HEK293 (cell line): ENCODE data around the gene SLC22A17.
A peak's percentile ranks its signal among the peaks of the same experiment; 100 is the strongest.
"Not testable (repeated sequence)": the region's sequence is repeated elsewhere in the genome, so short reads cannot be mapped to it uniquely, and the experiment has no call there.

Experiments used
- CTCF ChIA-PET: fragments of 350-600 bp; formaldehyde crosslinking; extraction: SDS; loops from one replicate; lab custom pipeline; 2021; ENCODE audit warnings: antibody characterized with exemption; lab: Yijun Ruan, JAX
- POLR2A ChIA-PET: fragments of 300-600 bp; formaldehyde crosslinking; extraction: SDS; loops from one replicate; lab custom pipeline; 2020; ENCODE audit warnings: antibody characterized with exemption, inconsistent platforms; lab: Yijun Ruan, JAX
- H3K27ac ChIP-seq: fragments of 200-500 bp; sonication (Bioruptor generic); 2 replicates; pipeline ENCODE4 v1.5.1; 2014; ENCODE audit warnings: low read depth, low read length, control low read depth, inconsistent platforms; ENCODE audit errors: extremely low read depth
- H3K36me3 ChIP-seq, 2 experiments: fragments of 200-500 bp in 1 of 2; sonication (Bioruptor generic) in 1 of 2; 1 replicate in 1 of 2; 2 replicates in 1 of 2; pipeline ENCODE4 v1.5.1; 2014 to 2017; ENCODE audit warnings: inconsistent platforms in 2 of 2, low read length in 2 of 2; ENCODE audit not compliant: control insufficient read depth in 2 of 2, insufficient read depth in 1 of 2
- H3K4me1 ChIP-seq: fragments of 200-500 bp; sonication (Bioruptor generic); 2 replicates; pipeline ENCODE4 v1.5.1; 2014; ENCODE audit warnings: mild to moderate bottlenecking, low read length, inconsistent platforms; ENCODE audit not compliant: control insufficient read depth, insufficient read depth
- H3K4me3 ChIP-seq: 2 replicates; pipeline ENCODE4 v1.5.1; 2011; ENCODE audit warnings: low read depth, mild to moderate bottlenecking, control low read depth, low read length, moderate library complexity
- H3K9me3 ChIP-seq: fragments of 200-500 bp; sonication (Bioruptor generic); 2 replicates; pipeline ENCODE4 v1.5.1; 2014; ENCODE audit warnings: low read depth, low read length, inconsistent platforms; ENCODE audit not compliant: control insufficient read depth, insufficient read depth
- BCL11B ChIP-seq: fragments of 450-650 bp; formaldehyde crosslinking; IDR thresholded peaks from 2 replicates; pipeline ENCODE4 v1.5.1; 2016; ENCODE audit warnings: low read depth, missing biosample characterization, missing genetic modification characterization
- IKZF3 ChIP-seq: fragments of 450-650 bp; IDR thresholded peaks from 2 replicates; pipeline ENCODE4 v1.5.0; 2018; ENCODE audit warnings: missing biosample characterization, mild to moderate bottlenecking, missing genetic modification characterization, moderate library complexity
- KLF9 ChIP-seq: fragments of 450-650 bp; formaldehyde crosslinking; IDR thresholded peaks from 2 replicates; pipeline ENCODE4 v1.5.1; 2016; ENCODE audit warnings: missing biosample characterization, missing genetic modification characterization, low read depth
- MEIS1 ChIP-seq: sonication (generic); formaldehyde crosslinking; IDR thresholded peaks from 2 replicates; pipeline ENCODE4 v1.8.1; 2022; ENCODE audit warnings: missing genetic modification reagents, mild to moderate bottlenecking, borderline replicate concordance
- RBAK ChIP-seq: fragments of 450-650 bp; formaldehyde crosslinking; IDR thresholded peaks from 2 replicates; pipeline ENCODE4 v1.5.1; 2016; ENCODE audit warnings: missing biosample characterization, missing genetic modification characterization
- SP2 ChIP-seq: fragments of 450-650 bp; formaldehyde crosslinking; IDR thresholded peaks from 2 replicates; pipeline ENCODE4 v1.5.1; 2016; ENCODE audit warnings: missing biosample characterization, missing genetic modification characterization
- WT1 ChIP-seq: fragments of 450-650 bp; formaldehyde crosslinking; IDR thresholded peaks from 2 replicates; pipeline ENCODE4 v1.5.1; 2016; ENCODE audit warnings: missing biosample characterization, missing genetic modification characterization
- ZNF223 ChIP-seq: fragments of 450-650 bp; formaldehyde crosslinking; IDR thresholded peaks from 2 replicates; pipeline ENCODE4 v1.5.1; 2016; ENCODE audit warnings: missing biosample characterization, missing genetic modification characterization
- ZNF324 ChIP-seq: fragments of 450-650 bp; formaldehyde crosslinking; IDR thresholded peaks from 2 replicates; pipeline ENCODE4 v1.5.1; 2016; ENCODE audit warnings: missing biosample characterization, missing genetic modification characterization
- ZNF791 ChIP-seq: fragments of 450-650 bp; formaldehyde crosslinking; IDR thresholded peaks from 2 replicates; pipeline ENCODE4 v1.5.1; 2016; ENCODE audit warnings: missing biosample characterization, missing genetic modification characterization
- TF ChIP-seq, protein P1 (sequence below): fragments of 450-650 bp; formaldehyde crosslinking; IDR thresholded peaks from 2 replicates; pipeline ENCODE4 v1.5.1; 2016; ENCODE audit warnings: missing biosample characterization, missing genetic modification characterization

Gene SLC22A17

DNA sequence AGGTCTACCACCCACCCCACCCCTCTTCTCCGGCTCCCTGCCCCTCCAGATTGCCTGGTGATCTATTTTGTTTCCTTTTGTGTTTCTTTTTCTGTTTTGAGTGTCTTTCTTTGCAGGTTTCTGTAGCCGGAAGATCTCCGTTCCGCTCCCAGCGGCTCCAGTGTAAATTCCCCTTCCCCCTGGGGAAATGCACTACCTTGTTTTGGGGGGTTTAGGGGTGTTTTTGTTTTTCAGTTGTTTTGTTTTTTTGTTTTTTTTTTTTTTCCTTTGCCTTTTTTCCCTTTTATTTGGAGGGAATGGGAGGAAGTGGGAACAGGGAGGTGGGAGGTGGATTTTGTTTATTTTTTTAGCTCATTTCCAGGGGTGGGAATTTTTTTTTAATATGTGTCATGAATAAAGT, 26.9 kb downstream of the SLC22A17 start:
- H3K27ac ChIP-seq, H3K4me3 ChIP-seq, H3K4me1 ChIP-seq, H3K9me3 ChIP-seq: not testable (repeated sequence)
- peaks cover 25 to 37% of the 10 kb centered on the region in 2 experiments for H3K36me3 ChIP-seq
- TF ChIP-seq IKZF3 (tag by site-specific recombination) = 0 out of 2 replicates have a peak, but pooled peaks have one; percentile 40
- ChIA-PET POLR2A (interaction anchor here (2.0 to 2.7 kb wide), 3 partner anchors 19 to 54 kb away, joined by 11 to 12 read pairs (median 12); partner anchors contain the start of genes BCL2L2 and PPP1R3E), CTCF (interaction anchor here (1.2 to 5.1 kb wide), 3 partner anchors 55 to 257 kb away, joined by 3 to 61 read pairs (median 6); no protein-coding TSS in a partner anchor)

DNA sequence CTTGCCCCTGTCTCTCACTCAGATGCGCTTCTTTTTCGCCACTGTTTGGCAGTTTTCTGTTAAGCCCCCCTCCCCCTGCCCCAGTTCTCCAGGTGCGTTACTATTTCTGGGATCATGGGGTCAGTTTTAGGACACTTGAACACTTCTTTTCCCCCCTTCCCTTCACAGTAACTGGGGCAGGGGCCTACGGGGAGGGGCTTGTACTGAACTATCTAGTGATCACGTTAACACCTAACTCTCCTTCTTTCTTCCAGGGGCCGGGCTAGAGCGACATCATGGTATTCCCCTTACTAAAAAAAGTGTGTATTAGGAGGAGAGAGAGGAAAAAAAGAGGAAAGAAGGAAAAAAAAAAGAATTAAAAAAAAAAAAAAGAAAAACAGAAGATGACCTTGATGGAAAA, 27.7 kb downstream of the SLC22A17 start:
- no peaks in the 10 kb centered on the region for H3K9me3 ChIP-seq
- TF ChIP-seq ZNF324 (tag by site-specific recombination) (no peak), BCL11B (tag by site-specific recombination) (no peak)
- H3K4me1 ChIP-seq = peaks cover 11% of the 10 kb centered on the region
- H3K27ac ChIP-seq = no peak overlapping the region
- H3K4me3 ChIP-seq = no peak overlapping the region
- ChIA-PET POLR2A (no interaction called here), CTCF (interaction anchor here (1.0 kb wide), 1 partner anchor 55 kb away, joined by 4 read pairs; no protein-coding TSS in a partner anchor)
- H3K36me3 ChIP-seq = peaks cover 25 to 37% of the 10 kb centered on the region in 2 experiments

DNA sequence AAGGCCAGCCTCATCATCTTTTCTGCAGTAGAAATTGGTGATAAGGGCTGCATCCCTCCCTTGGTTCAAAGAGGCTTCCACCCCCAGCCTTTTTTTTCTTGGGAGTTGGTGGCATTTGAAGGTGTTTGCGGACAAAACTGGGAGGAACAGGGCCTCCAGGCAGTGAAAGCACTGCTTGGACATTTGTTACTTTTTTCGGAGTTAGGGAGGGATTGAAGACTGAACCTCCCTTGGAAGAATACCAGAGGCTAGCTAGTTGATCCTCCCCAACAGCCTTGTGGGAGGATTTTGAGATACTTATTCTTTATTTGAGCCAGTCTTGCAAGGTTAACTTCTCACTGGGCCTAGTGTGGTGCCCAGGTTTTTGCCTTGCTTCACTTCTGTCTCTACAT, 28.2 kb downstream of the SLC22A17 start:
- H3K4me1 ChIP-seq = peaks cover 15% of the 10 kb centered on the region
- ChIA-PET CTCF (interaction anchor here (1.0 kb wide), 1 partner anchor 56 kb away, joined by 4 read pairs; no protein-coding TSS in a partner anchor), POLR2A (no interaction called here)
- H3K36me3 ChIP-seq = peaks cover 25 to 37% of the 10 kb centered on the region in 2 experiments
- H3K4me3 ChIP-seq = no peak overlapping the region
- no peak overlapping the region for H3K27ac ChIP-seq
- H3K9me3 ChIP-seq = no peaks in the 10 kb centered on the region
- TF ChIP-seq ZNF223 (no peak), ZNF791 (tag by site-specific recombination) (no peak), WT1 (tag by site-specific recombination) (peak; percentile 88), RBAK (tag by site-specific recombination) (no peak)

DNA sequence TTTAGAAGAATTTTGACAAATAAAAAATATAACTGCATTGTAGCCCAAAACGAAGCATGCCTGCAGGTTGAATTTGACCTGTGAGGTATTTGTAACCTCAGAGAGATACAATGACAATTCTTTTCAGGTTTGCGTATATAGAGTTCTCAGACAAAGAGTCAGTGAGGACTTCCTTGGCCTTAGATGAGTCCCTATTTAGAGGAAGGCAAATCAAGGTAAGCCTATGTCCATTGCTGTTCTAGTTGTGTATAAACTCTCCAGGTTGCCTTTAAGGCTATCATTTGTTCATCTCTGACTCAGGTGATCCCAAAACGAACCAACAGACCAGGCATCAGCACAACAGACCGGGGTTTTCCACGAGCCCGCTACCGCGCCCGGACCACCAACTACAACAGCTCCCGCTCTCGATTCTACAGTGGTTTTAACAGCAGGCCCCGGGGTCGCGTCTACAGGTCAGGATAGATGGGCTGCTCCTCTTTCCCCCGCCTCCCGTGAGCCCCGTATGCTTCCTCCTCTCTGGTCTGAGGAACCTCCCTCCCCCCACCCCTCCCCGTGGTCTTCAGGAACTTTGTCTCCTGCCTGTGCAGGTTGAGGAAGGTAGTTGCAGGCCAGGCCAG, 28.7 kb downstream of the SLC22A17 start:
- Histone ChIP-seq H3K36me3 (peaks cover 25 to 41% of the 10 kb centered on the region in 2 experiments), H3K9me3 (no peaks in the 10 kb centered on the region), H3K27ac (no peak overlapping the region), H3K4me3 (no peak overlapping the region), H3K4me1 (peaks cover 15% of the 10 kb centered on the region)
- ChIA-PET CTCF (interaction anchor here (0.6 to 2.5 kb wide), 5 partner anchors 10 to 56 kb away, joined by 3 to 14 read pairs (median 3); no protein-coding TSS in a partner anchor), POLR2A (no interaction called here)
- TF ChIP-seq SP2 (tag by site-specific recombination) (no peak), ZNF324 (tag by site-specific recombination) (no peak), KLF9 (no peak)

DNA sequence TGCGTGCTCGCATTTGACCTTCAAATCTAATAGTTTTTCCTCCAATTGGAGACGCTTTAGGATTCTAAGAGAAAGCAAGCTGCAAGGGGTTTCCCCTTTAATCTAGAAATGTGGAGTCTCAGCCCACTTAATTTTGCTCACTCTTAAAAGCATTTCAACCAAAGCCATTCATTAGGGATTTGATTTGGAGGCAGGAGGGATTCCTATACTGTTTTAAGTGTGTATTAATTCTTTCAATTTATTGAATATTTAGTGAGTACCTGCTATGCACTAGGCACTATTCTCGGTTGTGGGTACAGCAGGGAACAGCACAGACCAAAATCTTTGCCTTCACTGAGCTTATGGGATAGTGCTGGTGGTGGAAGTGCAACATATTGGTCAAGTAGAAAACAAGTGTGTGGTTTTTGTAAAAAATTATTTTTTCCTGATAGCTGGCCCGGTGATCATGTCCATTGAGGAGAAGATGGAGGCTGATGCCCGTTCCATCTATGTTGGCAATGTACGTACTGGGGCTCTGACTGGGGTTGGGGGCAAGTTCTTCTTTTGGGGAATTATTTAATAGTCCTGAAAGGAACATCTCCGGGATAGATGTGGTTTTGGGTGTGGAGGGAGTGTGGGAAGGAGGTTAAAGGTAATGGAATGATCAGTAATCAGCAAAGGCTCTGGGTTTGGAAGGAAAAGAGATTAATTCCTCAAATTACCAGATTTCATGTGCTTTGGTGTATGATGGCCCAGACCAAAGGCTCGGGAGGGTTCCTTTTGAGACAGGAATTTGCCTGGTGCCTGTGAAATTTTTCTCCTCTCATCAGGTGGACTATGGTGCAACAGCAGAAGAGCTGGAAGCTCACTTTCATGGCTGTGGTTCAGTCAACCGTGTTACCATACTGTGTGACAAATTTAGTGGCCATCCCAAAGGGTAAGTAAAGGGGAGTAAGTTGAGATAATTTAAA, 29.8 kb downstream of the SLC22A17 start:
- Histone ChIP-seq H3K4me1 (peaks cover 15% of the 10 kb centered on the region), H3K4me3 (peak overlapping the region; percentile 97), H3K36me3 (peaks cover 25 to 41% of the 10 kb centered on the region in 2 experiments), H3K27ac (peak overlapping the region; percentile 92), H3K9me3 (no peaks in the 10 kb centered on the region)
- ChIA-PET CTCF (interaction anchor here (0.6 to 2.5 kb wide), 8 partner anchors 11 to 285 kb away, joined by 3 to 14 read pairs (median 4); partner anchors contain the start of gene SLC22A17), POLR2A (interaction anchor here (1.3 to 7.9 kb wide), 5 partner anchors 19 to 233 kb away, joined by 3 to 170 read pairs (median 17); partner anchors contain the start of genes ACIN1, BCL2L2, C14orf119 and HOMEZ)
- TF ChIP-seq MEIS1 (CRISPR knock-in tag) = no peak
- TF ChIP-seq, protein P1, sequence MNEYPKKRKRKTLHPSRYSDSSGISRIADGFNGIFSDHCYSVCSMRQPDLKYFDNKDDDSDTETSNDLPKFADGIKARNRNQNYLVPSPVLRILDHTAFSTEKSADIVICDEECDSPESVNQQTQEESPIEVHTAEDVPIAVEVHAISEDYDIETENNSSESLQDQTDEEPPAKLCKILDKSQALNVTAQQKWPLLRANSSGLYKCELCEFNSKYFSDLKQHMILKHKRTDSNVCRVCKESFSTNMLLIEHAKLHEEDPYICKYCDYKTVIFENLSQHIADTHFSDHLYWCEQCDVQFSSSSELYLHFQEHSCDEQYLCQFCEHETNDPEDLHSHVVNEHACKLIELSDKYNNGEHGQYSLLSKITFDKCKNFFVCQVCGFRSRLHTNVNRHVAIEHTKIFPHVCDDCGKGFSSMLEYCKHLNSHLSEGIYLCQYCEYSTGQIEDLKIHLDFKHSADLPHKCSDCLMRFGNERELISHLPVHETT (tag by site-specific recombination) = 0 out of 2 replicates have a peak, but pooled peaks have one; percentile 7
